Nephron (organoid): ENCODE data around the gene PHACTR1.

Experiments used
- H3K27ac Mint-ChIP-seq, 3 experiments: 2 replicates each; pipeline ENCODE4 v1.8.0; 2020; ENCODE audit warnings: mixed read lengths in 3 of 3, mild to moderate bottlenecking in 2 of 3, moderate library complexity in 1 of 3
- H3K27me3 Mint-ChIP-seq: 2 replicates; pipeline ENCODE4 v1.8.0; 2021; ENCODE audit warnings: low read depth, mild to moderate bottlenecking, moderate library complexity, mixed read lengths
- H3K36me3 Mint-ChIP-seq: 2 replicates; pipeline ENCODE4 v1.8.0; 2020; ENCODE audit warnings: low read depth, mixed read lengths
- H3K4me1 Mint-ChIP-seq: 2 replicates; pipeline ENCODE4 v1.8.0; 2020; ENCODE audit warnings: mixed read lengths
- H3K4me3 Mint-ChIP-seq, 3 experiments: 2 replicates each; pipeline ENCODE4 v1.8.0; 2020; ENCODE audit warnings: mild to moderate bottlenecking in 3 of 3, mixed read lengths in 3 of 3, moderate library complexity in 2 of 3
- H3K9me3 Mint-ChIP-seq: 2 replicates; pipeline ENCODE4 v1.8.0; 2020; ENCODE audit warnings: mixed read lengths
- CTCF ChIP-seq, 3 experiments: fragments of 200-600 bp; sonication (generic); IDR thresholded peaks; one replicate each; pipeline ENCODE4 v1.5.0; 2021; ENCODE audit warnings: antibody characterized with exemption in 3 of 3; ENCODE audit not compliant: unreplicated experiment in 3 of 3

Gene PHACTR1

DNA sequence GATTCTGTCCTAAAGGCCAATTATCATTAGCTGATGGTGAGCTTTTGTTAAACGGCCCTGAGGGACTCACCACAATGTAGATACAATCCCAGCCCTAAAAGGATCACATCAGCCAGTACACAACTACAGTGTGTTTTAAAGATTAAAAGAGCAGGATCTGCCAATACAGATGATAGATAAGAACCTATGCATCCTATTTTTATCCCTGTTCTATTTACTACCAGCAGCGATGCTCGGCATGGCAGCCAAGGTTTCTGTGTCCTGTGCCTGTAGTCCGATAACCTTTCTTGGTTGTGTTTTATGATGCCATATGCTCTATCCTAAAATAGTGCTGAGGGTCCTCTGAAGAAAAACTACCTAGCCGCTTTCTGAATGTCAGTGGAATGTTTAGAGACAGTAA is 289.4 kb downstream of the PHACTR1 start:
- no peak overlapping the region for H3K4me3 Mint-ChIP-seq
- H3K36me3 Mint-ChIP-seq: no peaks in the 10 kb centered on the region
- peaks cover 33% of the 10 kb centered on the region for H3K27me3 Mint-ChIP-seq
- no peak overlapping the region for H3K27ac Mint-ChIP-seq
- H3K4me1 Mint-ChIP-seq: peaks cover 5% of the 10 kb centered on the region
- H3K9me3 Mint-ChIP-seq: no peaks in the 10 kb centered on the region
- no peak for TF ChIP-seq CTCF (IDR thresholded peaks at IDR 0.05; ENCODE audit: unreplicated experiment in 3 of 3)

- Mint-ChIP-seq H3K9me3 (no peaks in the 10 kb centered on the region), H3K27ac (no peak overlapping the region), H3K4me1 (peaks cover 10% of the 10 kb centered on the region), H3K27me3 (peaks cover 40% of the 10 kb centered on the region), H3K36me3 (no peaks in the 10 kb centered on the region), H3K4me3 (no peak overlapping the region)
- no peak for TF ChIP-seq CTCF (IDR thresholded peaks at IDR 0.05; ENCODE audit: unreplicated experiment in 3 of 3)
Observed at GRCh38 chr6:13006578-13007300, 290.2 kb downstream of the PHACTR1 start.

- no peaks in the 10 kb centered on the region for H3K36me3 Mint-ChIP-seq
- H3K4me3 Mint-ChIP-seq: no peak overlapping the region
- no peak overlapping the region for H3K27ac Mint-ChIP-seq
- H3K27me3 Mint-ChIP-seq: peaks cover 50% of the 10 kb centered on the region
- H3K4me1 Mint-ChIP-seq: peaks cover 16% of the 10 kb centered on the region
- no peaks in the 10 kb centered on the region for H3K9me3 Mint-ChIP-seq
- no peak for TF ChIP-seq CTCF (IDR thresholded peaks at IDR 0.05; ENCODE audit: unreplicated experiment in 3 of 3)
Observed at GRCh38 chr6:13007744-13008143, 291.2 kb downstream of the PHACTR1 start.

GRCh38 chr6:13009031-13009430 is 292.5 kb downstream of the PHACTR1 start:
- Mint-ChIP-seq H3K27me3 (peaks cover 62% of the 10 kb centered on the region), H3K27ac (no peak overlapping the region), H3K36me3 (no peaks in the 10 kb centered on the region), H3K9me3 (no peaks in the 10 kb centered on the region), H3K4me1 (peaks cover 20% of the 10 kb centered on the region), H3K4me3 (no peak overlapping the region)
- no peak for TF ChIP-seq CTCF (IDR thresholded peaks at IDR 0.05; ENCODE audit: unreplicated experiment in 3 of 3)

DNA sequence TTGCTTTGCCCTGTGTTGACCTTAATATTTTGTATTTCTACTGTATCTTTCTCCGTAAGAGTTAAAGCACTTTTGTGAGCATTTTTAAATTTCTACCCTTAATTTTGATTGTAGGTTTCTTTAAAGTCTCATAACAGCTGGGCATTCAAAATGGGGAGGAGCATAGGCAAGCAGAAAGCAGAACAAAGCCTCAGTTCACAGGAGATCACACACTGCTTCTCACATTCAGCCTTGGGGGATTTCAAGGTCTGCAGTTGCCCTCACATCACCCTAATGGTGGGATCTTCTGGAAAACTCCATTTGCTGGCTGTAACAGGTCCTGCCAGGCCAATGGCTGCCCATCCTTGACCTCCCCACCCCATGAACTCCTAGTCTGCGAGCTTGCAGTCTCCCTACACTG is 292.9 kb downstream of the PHACTR1 start:
- Mint-ChIP-seq H3K9me3 (no peaks in the 10 kb centered on the region), H3K4me1 (peaks cover 23% of the 10 kb centered on the region), H3K36me3 (no peaks in the 10 kb centered on the region), H3K4me3 (no peak overlapping the region), H3K27ac (no peak overlapping the region), H3K27me3 (peaks cover 66% of the 10 kb centered on the region)
- TF ChIP-seq CTCF (IDR thresholded peaks at IDR 0.05; ENCODE audit: unreplicated experiment in 3 of 3): no peak

DNA sequence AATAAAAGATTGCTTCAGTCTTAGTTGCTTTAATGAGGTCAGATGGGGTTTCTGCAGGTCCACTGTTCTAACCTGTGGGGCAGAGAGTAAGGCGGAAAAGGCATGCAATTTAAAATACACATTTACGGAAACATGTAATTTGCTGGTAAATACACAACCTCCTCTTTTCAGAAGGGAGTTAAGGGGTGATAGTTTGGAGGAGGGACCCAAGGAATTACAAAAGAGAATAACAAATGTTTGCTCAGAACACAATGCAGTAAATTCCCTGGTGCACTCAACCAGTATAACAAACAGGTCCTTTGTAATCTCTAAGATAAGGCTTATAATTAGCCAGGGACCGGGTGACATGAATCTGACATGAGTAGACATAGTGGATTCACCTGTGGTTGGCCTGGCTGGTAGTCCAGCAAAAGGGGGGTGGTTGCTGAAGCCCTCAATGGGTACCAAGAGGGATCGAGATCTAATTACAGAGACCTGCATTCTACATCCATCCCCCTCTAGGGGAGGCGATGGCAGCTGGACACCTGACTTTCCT is 295.1 kb downstream of the PHACTR1 start:
- H3K27ac Mint-ChIP-seq: peak overlapping the region in 1 of 3 experiments; percentile 53
- H3K27me3 Mint-ChIP-seq: peaks cover 84% of the 10 kb centered on the region
- H3K36me3 Mint-ChIP-seq: no peaks in the 10 kb centered on the region
- peak overlapping the region; percentile 89 to 90 (median 90) for H3K4me3 Mint-ChIP-seq
- TF ChIP-seq CTCF (IDR thresholded peaks at IDR 0.05; ENCODE audit: unreplicated experiment in 3 of 3): no peak
- H3K4me1 Mint-ChIP-seq: peaks cover 24% of the 10 kb centered on the region
- no peaks in the 10 kb centered on the region for H3K9me3 Mint-ChIP-seq
